Trophoblast cell (in vitro differentiated cells and primary cell): ENCODE data around the gene GSTT2.
"Not testable (repeated sequence)": the region's sequence is repeated elsewhere in the genome, so short reads cannot be mapped to it uniquely, and the experiment has no call there.

ENCODE experiments used
- DNase-seq, 2 donors: peaks; one replicate each; pipeline ENCODE4 v3.0.0-alpha.2; 2016
- H2AFZ ChIP-seq: 2 replicates; pipeline ENCODE4 v1.6.1; 2013; ENCODE audit warnings: low read length, moderate library complexity, mild to moderate bottlenecking; ENCODE audit not compliant: insufficient read depth, poor library complexity
- H2AK5ac ChIP-seq: 2 replicates; pipeline ENCODE4 v1.6.1; 2013; ENCODE audit warnings: mild to moderate bottlenecking, low read length
- H2BK120ac ChIP-seq: 2 replicates; pipeline ENCODE4 v1.6.1; 2013; ENCODE audit warnings: low read length, mild to moderate bottlenecking, moderate library complexity; ENCODE audit not compliant: insufficient read depth, poor library complexity
- H2BK12ac ChIP-seq: 2 replicates; pipeline ENCODE4 v1.6.1; 2013; ENCODE audit warnings: mild to moderate bottlenecking, low read length, moderate library complexity
- H2BK5ac ChIP-seq: 2 replicates; pipeline ENCODE4 v1.6.1; 2013; ENCODE audit warnings: low read length, low read depth, moderate library complexity, mild to moderate bottlenecking; ENCODE audit not compliant: poor library complexity
- H3K14ac ChIP-seq: 2 replicates; pipeline ENCODE4 v1.6.1; 2013; ENCODE audit warnings: mild to moderate bottlenecking, low read length
- H3K18ac ChIP-seq: 2 replicates; pipeline ENCODE4 v1.6.1; 2013; ENCODE audit warnings: mild to moderate bottlenecking, low read length
- H3K23ac ChIP-seq: 2 replicates; pipeline ENCODE4 v1.6.1; 2013; ENCODE audit warnings: low read length
- H3K27ac ChIP-seq: 2 replicates; pipeline ENCODE4 v1.5.1; 2013; ENCODE audit warnings: low read depth, mild to moderate bottlenecking, inconsistent platforms, low read length, moderate library complexity
- H3K27me3 ChIP-seq: 2 replicates; pipeline ENCODE4 v1.6.1; 2013; ENCODE audit warnings: inconsistent platforms, mild to moderate bottlenecking, low read length, moderate library complexity; ENCODE audit not compliant: insufficient read depth
- H3K36me3 ChIP-seq, 2 experiments: 1 replicate in 1 of 2; 2 replicates in 1 of 2; pipeline ENCODE4 v1.6.1; 2013; ENCODE audit warnings: low read length in 2 of 2, mild to moderate bottlenecking in 2 of 2, moderate library complexity in 1 of 2; ENCODE audit not compliant: insufficient read depth in 2 of 2, control insufficient read depth in 1 of 2
- H3K4ac ChIP-seq: 2 replicates; pipeline ENCODE4 v1.6.1; 2013; ENCODE audit warnings: low read depth, mild to moderate bottlenecking, low read length, moderate library complexity
- H3K4me1 ChIP-seq, 2 experiments: 1 replicate in 1 of 2; 2 replicates in 1 of 2; pipeline ENCODE4 v1.6.1; 2013; ENCODE audit warnings: low read length in 2 of 2, mild to moderate bottlenecking in 2 of 2, moderate library complexity in 1 of 2; ENCODE audit not compliant: insufficient read depth in 2 of 2, control insufficient read depth in 1 of 2
- H3K4me2 ChIP-seq: 2 replicates; pipeline ENCODE4 v1.6.1; 2013; ENCODE audit warnings: inconsistent platforms, mild to moderate bottlenecking, low read length, moderate library complexity
- H3K4me3 ChIP-seq: 2 replicates; pipeline ENCODE4 v1.5.1; 2013; ENCODE audit warnings: mild to moderate bottlenecking, low read depth, low read length, inconsistent platforms
- H3K79me1 ChIP-seq: one replicate; pipeline ENCODE4 v1.6.1; 2013; ENCODE audit warnings: low read length
- H3K79me2 ChIP-seq: 2 replicates; pipeline ENCODE4 v1.6.1; 2013; ENCODE audit warnings: low read length, mild to moderate bottlenecking; ENCODE audit not compliant: control insufficient read depth, insufficient read depth, poor library complexity
- H3K9ac ChIP-seq: 2 replicates; pipeline ENCODE4 v1.6.1; 2013; ENCODE audit warnings: mild to moderate bottlenecking, low read length
- H3K9me3 ChIP-seq: 2 replicates; pipeline ENCODE4 v1.6.1; 2013; ENCODE audit warnings: low read depth, mild to moderate bottlenecking, control low read depth, inconsistent platforms, low read length; ENCODE audit not compliant: insufficient read depth
- H4K12ac ChIP-seq: 2 replicates; pipeline ENCODE4 v1.6.1; 2013; ENCODE audit warnings: low read depth, mild to moderate bottlenecking, low read length, moderate library complexity
- H4K8ac ChIP-seq: 2 replicates; pipeline ENCODE4 v1.6.1; 2013; ENCODE audit warnings: low read depth, mild to moderate bottlenecking, low read length, moderate library complexity
- H4K91ac ChIP-seq: one replicate; pipeline ENCODE4 v1.6.1; 2013; ENCODE audit warnings: low read depth, mild to moderate bottlenecking, low read length, moderate library complexity
- WGBS: extraction: QIAGEN DNeasy Blood & Tissue Kit; methylation state at CpG from one replicate; pipeline ENCODE4 v1.1.7; 2013; ENCODE audit warnings: missing lambda C conversion rate; ENCODE audit not compliant: insufficient read length, insufficient coverage; ENCODE audit errors: extremely low coverage; 5-methylcytosine and 5-hydroxymethylcytosine counted together

GSTT2 gene

GRCh38 chr22:23974345-23974744 lies 5.6 kb upstream of the GSTT2 start, which contains the start of gene DDT:
DDT (minus strand) TSS chr22:23974441; CDS start chr22:23974414, 27 bp downstream.
- not testable (repeated sequence) for DNase-seq, H3K4ac ChIP-seq, H3K4me2 ChIP-seq, H2BK120ac ChIP-seq, H2AFZ ChIP-seq, H3K79me1 ChIP-seq, H3K18ac ChIP-seq, H3K27ac ChIP-seq, H2AK5ac ChIP-seq, H3K79me2 ChIP-seq, H2BK12ac ChIP-seq, H3K9ac ChIP-seq, H4K12ac ChIP-seq, H3K14ac ChIP-seq, H3K4me1 ChIP-seq, H3K27me3 ChIP-seq, H3K9me3 ChIP-seq, H3K23ac ChIP-seq, H2BK5ac ChIP-seq, H3K4me3 ChIP-seq, H4K91ac ChIP-seq, H4K8ac ChIP-seq
- peaks cover 20 to 25% of the 10 kb centered on the region in 2 experiments for H3K36me3 ChIP-seq
- WGBS: no CpG with 5 or more reads among the region's 29 CpGs

- H4K12ac ChIP-seq, H3K9me3 ChIP-seq, H3K4ac ChIP-seq, H2AK5ac ChIP-seq, H3K79me1 ChIP-seq, H3K18ac ChIP-seq, H4K91ac ChIP-seq, DNase-seq, H3K23ac ChIP-seq, H2BK12ac ChIP-seq, H3K4me3 ChIP-seq, H3K9ac ChIP-seq, H3K27ac ChIP-seq, H3K79me2 ChIP-seq, H2AFZ ChIP-seq, H3K14ac ChIP-seq, H3K27me3 ChIP-seq, H2BK5ac ChIP-seq, H3K4me1 ChIP-seq, H2BK120ac ChIP-seq, H4K8ac ChIP-seq, H3K4me2 ChIP-seq: not testable (repeated sequence)
- H3K36me3 ChIP-seq: peaks cover 15 to 20% of the 10 kb centered on the region in 2 experiments
- no CpG with 5 or more reads among the region's 27 CpGs for WGBS
Measured at GRCh38 chr22:23974836-23975352, 5.0 kb upstream of the GSTT2 start.

- not testable (repeated sequence) for H3K9ac ChIP-seq, H3K27me3 ChIP-seq, H3K4me1 ChIP-seq, H3K23ac ChIP-seq, H2BK120ac ChIP-seq, DNase-seq, H4K12ac ChIP-seq, H2BK12ac ChIP-seq, H3K4ac ChIP-seq, H3K27ac ChIP-seq, H3K79me2 ChIP-seq, H3K79me1 ChIP-seq, H2AK5ac ChIP-seq, H4K8ac ChIP-seq, H3K14ac ChIP-seq, H3K9me3 ChIP-seq, H3K36me3 ChIP-seq, H2BK5ac ChIP-seq, H3K4me3 ChIP-seq, H3K4me2 ChIP-seq, H4K91ac ChIP-seq, H2AFZ ChIP-seq, H3K18ac ChIP-seq
- no CpG with 5 or more reads among the region's 12 CpGs for WGBS
Measured at GRCh38 chr22:23977304-23977703, 2.6 kb upstream of the GSTT2 start.

GRCh38 chr22:23980567-23980966 lies 633 bp downstream of the GSTT2 start:
- not testable (repeated sequence) for H2AK5ac ChIP-seq, H2BK5ac ChIP-seq, H4K91ac ChIP-seq, H3K4me2 ChIP-seq, H3K4me3 ChIP-seq, H3K9me3 ChIP-seq, H3K36me3 ChIP-seq, H2BK12ac ChIP-seq, H3K4ac ChIP-seq, H3K14ac ChIP-seq, H3K4me1 ChIP-seq, H2AFZ ChIP-seq, H3K27me3 ChIP-seq, DNase-seq, H3K18ac ChIP-seq, H3K79me2 ChIP-seq, H3K9ac ChIP-seq, H3K27ac ChIP-seq, H3K23ac ChIP-seq, H4K12ac ChIP-seq, H3K79me1 ChIP-seq, H4K8ac ChIP-seq, H2BK120ac ChIP-seq
- no CpG with 5 or more reads among the region's 7 CpGs for WGBS
